HS-27A (cell line): ENCODE data around the gene ANKRD40CL.

Source experiments
- DNase-seq: peaks from one replicate; pipeline ENCODE4 v3.0.0-alpha.2; 2012; ENCODE audit warnings: low read depth, missing footprints

The ANKRD40CL gene

DNA sequence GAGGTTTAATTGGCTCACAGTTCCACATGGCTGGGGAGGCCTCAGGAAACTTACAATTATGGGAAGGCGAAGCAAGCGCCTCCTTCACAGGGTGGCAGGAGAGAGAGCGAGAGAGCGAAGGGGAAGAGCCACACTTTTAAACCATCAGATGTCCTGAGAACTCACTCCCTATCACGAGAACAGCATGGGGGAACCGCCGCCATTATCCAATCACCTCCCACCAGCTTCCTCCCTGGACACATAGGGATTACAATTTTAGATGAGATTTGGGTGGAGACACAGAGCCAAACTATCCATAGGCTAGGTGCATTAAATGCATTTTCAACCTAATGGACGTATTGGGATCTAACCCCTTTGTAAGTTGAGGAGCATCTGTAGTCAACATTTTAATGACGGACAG lies 54.7 kb downstream of the ANKRD40CL start:
- DNase-seq = no peak
